DMS79 treated with DMSO at 0.1 percent for 48 hours (cell line): ENCODE measurements around the gene KLHDC8B.

ENCODE experiments used
- DNase-seq: peaks from one replicate; lab custom pipeline; 2025; lab: John Stamatoyannopoulos, UW

KLHDC8B gene

DNA sequence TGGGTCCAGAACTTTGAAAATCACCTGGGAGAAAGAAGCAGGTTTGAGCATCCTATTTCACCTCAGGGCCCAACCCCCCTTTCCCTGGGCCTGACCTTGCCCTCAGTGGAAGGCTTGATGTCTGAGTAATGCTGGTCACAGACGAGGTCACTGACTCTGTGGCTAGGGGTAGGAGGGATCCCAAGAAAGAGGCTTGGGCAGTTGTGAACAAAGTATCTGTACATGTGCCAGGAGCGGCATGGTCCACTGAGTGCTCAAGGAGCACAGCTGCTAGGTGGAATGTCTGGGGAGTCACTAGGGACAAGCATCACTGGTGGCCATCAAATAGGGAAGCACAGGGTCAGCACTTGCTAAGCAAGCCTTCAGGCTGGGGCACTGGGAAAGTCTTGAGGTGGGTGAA, 12.6 kb upstream of the KLHDC8B start:
- DNase-seq = peak; percentile 8

- DNase-seq = no peak
Observed at GRCh38 chr3:49161197-49161596, 10.2 kb upstream of the KLHDC8B start.

DNA sequence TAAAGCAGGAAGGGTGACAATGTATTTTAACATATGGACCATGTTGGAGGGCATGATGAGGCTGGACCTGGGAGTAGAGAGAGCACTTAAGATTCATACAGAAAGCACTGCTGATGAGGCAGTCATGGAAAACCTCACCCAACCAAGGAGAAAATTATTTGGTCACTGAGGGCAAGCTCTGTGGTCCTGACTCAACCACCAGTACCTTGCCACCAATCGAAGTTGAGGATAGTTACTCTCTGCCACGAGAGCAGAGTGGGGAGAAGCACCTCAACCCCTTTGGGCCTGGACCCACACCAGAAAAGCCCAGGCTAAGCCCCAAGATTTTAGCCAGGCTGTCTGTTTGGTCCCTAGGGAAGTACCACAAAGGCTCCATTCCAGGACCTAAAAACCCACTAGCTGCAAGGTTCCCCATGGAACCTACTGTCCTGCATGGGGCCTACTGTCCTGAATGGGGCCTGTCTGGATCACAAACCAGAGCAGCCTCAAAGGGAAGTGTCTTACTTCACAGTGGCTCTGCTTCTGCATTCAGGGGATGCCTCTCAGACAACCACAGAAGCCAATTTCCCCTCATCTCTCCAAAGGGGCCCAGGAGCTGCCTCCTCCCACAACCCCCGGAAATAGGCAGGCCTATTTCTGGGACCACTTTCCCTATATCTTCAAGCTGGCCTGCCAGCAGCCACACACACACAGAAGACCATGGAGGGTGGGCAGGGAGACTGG, 9.4 kb upstream of the KLHDC8B start:
- DNase-seq = no peak

- DNase-seq = no peak
Observed at GRCh38 chr3:49162751-49163419, 8.5 kb upstream of the KLHDC8B start.

- no peak for DNase-seq
Observed at GRCh38 chr3:49163609-49164008, 7.8 kb upstream of the KLHDC8B start.

DNA sequence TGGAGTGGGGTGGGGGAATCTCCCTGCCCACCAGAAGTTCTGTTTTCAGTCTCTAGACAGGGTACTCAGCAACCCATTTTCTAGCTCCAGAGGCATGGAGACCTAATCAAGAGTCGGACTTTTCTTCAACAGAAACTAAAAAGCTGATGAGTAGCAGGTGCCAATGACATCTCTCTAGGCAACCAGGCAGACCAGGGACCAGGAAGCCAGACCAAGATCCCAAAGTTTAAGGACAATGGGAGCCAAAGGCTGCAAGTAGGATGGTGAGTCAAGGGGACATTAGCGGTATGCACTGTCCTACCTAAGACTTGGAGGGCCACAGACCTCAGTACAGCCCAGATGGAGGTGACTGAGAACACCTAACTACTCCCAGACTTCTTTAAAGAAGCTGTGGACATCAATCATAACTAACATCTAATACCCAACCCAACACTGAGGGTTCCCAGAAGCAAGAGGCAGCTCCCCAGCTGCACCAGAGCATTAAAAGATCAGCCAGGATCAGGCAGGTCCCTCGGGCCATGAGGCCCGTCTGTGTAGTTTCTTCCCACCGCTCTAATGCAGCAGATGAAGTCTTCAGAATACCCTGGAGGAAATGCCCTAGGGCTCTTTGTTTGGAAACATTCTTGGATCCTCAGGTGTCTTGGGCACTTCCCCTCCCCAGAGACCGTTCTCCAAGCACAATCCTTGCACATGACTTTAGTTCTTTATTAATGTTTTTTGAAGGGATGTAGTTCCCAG, 6.2 kb upstream of the KLHDC8B start:
- no peak for DNase-seq

DNA sequence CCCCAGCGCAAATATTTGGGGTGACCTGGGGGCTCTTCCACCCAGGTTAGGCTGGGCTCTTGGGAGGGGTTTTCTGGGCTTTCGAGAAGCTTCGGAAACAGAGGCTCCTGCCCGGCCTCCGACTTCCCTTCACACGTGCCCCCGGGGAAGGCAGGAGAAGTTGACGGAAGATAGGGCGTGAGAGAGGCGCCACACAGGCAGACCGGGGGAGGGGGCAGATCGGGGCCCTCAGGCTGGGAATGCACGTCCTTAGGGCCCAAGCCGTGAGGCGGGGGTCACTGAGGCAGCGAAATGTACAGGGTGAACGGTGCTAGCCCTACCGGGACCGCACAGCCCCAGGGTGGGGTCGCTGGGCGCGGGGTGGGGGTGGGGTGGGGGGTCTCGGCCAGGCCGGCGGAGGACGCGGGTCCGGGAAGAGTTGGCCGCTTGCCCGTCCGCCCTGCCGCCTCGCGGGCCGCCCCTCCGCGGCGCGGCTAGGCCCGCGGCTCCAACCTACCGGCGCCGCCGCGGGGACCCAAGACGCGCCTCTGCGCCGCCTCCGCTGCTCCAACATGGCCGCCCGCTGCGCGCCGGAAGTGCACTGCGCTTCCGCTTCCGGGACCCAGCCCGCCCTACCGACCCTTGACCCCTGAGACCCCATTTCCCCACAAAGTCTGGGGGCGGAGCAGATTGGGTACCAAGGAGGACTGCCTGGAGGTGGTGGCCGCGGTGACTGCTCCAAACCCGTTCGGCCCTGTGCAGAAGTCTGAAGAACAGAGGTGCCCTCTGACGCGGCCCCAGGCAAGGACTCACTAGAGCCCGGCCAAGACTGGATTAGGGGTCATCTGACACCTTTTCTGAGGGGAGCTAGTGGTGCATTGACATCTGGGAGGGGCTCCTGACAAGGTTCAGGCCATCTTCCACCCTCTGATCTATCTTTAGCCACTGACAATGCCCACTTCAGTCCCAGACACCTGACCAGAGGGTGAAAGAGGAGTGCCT, 5.3 kb upstream of the KLHDC8B start, which contains the start of gene CCDC71:
TSS of gene CCDC71 (minus strand) at position 561 of the 981 bp plus-strand sequence. CDS start 2,123 bp downstream, outside the sequence.
- DNase-seq = peak; percentile 14

GRCh38 chr3:49166752-49167556, 4.4 kb upstream of the KLHDC8B start:
- DNase-seq = no peak

DNA sequence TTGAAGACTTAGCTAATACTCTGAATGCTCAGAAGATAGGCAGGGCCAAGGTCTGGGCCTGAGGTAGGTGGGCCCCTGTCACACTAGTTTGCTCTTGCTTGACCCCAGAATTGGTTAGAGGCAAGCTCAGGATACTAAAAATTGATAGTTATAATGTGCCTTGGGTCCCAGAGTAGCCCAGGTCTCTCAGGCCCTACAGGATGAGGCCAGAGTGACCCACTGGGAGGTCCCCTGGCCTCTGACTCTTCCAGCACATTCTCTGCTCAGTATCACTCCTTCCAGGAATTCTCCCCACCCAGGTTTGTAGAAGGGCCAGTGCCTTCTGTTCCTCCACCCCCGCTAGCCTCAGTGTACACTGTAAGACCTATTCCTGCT, 667 bp upstream of the KLHDC8B start:
- no peak for DNase-seq

DNA sequence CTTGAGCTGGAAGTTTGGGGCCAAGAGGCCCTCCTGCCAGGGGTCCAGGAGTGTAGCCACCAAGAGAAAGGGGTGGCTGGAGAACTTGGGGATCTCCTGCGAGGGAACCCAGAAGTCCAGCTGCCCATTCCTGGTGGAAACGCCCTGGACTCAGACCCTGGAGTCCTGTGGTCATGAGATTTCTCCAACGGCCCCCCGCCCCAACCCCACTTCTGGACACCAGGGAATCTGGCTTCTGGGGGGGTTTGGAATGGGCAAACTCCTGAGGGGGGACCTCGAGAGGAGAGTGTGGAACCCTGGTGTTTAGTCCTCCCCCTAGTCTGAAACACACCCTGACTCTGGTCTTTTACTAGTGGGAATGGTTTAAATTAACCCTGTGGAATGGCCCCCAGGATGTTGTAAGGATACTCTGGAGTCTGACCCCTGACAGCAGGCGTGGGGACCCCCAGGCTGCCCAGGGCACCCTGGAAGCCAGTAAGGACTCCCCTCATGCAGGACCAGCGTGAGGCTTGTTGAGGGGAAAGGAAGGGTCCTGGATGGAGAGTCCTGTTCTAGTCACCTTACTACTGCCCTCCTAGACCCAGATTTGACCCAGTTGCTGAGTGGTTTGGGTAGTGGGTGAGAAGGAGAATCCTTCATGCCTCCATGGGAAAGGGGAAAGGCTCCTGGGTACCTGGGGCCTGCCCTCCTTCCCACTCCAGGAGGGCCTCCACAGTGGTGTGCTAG, 540 bp downstream of the KLHDC8B start:
- no peak for DNase-seq

DNA sequence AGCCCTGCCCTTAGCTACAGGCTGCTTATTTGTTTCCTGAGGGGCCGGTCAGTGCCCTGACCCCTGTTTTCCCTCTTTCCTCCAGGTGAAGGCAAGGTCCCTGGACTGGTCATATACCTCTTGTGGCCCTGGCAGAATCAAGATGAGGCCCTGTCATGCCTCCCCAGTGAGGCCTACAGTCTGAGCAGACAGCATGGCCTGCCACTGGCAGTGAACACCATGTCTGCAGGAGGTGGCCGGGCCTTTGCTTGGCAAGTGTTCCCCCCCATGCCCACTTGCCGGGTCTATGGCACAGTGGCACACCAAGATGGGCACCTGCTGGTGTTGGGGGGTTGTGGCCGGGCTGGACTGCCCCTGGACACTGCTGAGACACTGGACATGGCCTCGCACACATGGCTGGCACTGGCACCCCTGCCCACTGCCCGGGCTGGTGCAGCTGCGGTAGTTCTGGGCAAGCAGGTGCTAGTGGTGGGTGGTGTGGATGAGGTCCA, 1.2 kb downstream of the KLHDC8B start:
- DNase-seq = no peak

GRCh38 chr3:49173116-49173791, 1.9 kb downstream of the KLHDC8B start:
- DNase-seq = peak; percentile 60

- DNase-seq = no peak
Observed at GRCh38 chr3:49173792-49174170, 2.4 kb downstream of the KLHDC8B start.

GRCh38 chr3:49174397-49174985, 3.1 kb downstream of the KLHDC8B start:
- no peak for DNase-seq

DNA sequence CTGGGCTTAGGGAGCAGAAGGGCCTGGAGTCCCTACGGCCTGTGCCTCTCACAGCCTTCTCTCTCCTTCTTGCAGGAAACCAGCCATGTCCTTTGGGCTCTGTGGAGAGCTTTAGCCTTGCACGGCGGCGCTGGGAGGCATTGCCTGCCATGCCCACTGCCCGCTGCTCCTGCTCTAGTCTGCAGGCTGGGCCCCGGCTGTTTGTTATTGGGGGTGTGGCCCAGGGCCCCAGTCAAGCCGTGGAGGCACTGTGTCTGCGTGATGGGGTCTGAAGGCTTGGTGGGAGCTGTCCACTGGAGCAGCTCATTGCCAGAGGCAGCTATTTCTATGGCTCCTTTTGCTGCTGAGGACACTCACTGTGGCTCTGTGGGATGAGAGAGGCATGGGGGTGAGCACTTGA, 4.1 kb downstream of the KLHDC8B start:
- DNase-seq = no peak

DNA sequence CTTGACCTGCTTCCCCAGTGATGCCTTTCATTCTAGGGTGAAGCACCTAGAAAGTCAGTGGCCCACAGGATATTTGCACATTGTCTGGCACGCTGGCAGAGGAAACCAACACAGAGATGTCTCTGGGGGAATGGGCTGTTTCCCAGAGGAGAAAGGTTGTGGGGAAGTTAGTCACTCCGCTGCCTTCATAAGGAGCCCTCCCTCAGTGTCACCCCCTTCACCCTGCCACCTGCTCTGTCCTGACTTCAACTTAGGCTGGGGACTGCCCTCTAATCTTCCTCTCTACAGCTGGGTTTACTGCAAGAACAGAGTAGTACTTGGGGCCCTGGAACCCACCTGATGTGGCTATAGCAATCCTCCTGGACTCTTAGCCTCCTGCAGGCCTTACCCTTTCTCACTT, 5.7 kb downstream of the KLHDC8B start:
- no peak for DNase-seq

GRCh38 chr3:49180116-49180515, 8.7 kb downstream of the KLHDC8B start:
- no peak for DNase-seq

- DNase-seq = no peak
Observed at GRCh38 chr3:49181351-49181750, 10.0 kb downstream of the KLHDC8B start.

GRCh38 chr3:49182682-49183081, 11.3 kb downstream of the KLHDC8B start:
- no peak for DNase-seq
